SK-N-SH treated with all-trans-retinoic acid at 6 μM for 48 hours (cell line): ENCODE measurements around the gene SMAD6.

ENCODE experiments used
- ATAC-seq: fragments of 200-7000 bp; cut with Tn5 transposase; 3 replicates; pipeline ENCODE4 v1.9.1; 2020; ENCODE audit warnings: mild to moderate bottlenecking, moderate library complexity
- ARNTL ChIP-seq: fragments of 450-650 bp; formaldehyde crosslinking; IDR thresholded peaks from 2 replicates; pipeline ENCODE4 v1.5.0; 2020; ENCODE audit warnings: low read depth, mild to moderate bottlenecking, moderate library complexity, borderline replicate concordance
- BACH2 ChIP-seq: fragments of 250-450 bp; sonication (Bioruptor Pico); IDR thresholded peaks from 2 replicates; pipeline ENCODE4 v1.9.0; 2021; ENCODE audit warnings: mild to moderate bottlenecking, borderline replicate concordance
- CSDC2 ChIP-seq: fragments of 250-450 bp; sonication (Bioruptor Pico); IDR thresholded peaks from 2 replicates; pipeline ENCODE4 v1.5.0; 2020; ENCODE audit warnings: mild to moderate bottlenecking, moderate library complexity
- ESRRG ChIP-seq: fragments of 250-450 bp; sonication (Bioruptor Pico); IDR thresholded peaks from 2 replicates; pipeline ENCODE4 v1.6.1; 2021; ENCODE audit warnings: mild to moderate bottlenecking
- ISL1 ChIP-seq: fragments of 250-450 bp; sonication (Bioruptor Pico); IDR thresholded peaks from 2 replicates; pipeline ENCODE4 v2.1.2; 2022; ENCODE audit warnings: mild to moderate bottlenecking, moderate library complexity
- OSR1 ChIP-seq: fragments of 250-450 bp; sonication (Bioruptor Pico); IDR thresholded peaks from 2 replicates; pipeline ENCODE4 v1.8.0; 2022; ENCODE audit warnings: moderate library complexity, mild to moderate bottlenecking, inconsistent platforms
- PPARA ChIP-seq: fragments of 250-450 bp; sonication (Bioruptor Pico); IDR thresholded peaks from 2 replicates; pipeline ENCODE4 v1.5.0; 2020; ENCODE audit warnings: mild to moderate bottlenecking, borderline replicate concordance
- RARB ChIP-seq: fragments of 250-450 bp; sonication (Bioruptor Pico); IDR thresholded peaks from 2 replicates; pipeline ENCODE4 v1.8.0; 2021; ENCODE audit warnings: mild to moderate bottlenecking, moderate library complexity
- SNAI2 ChIP-seq: fragments of 250-450 bp; sonication (Bioruptor Pico); IDR thresholded peaks from 2 replicates; pipeline ENCODE4 v1.5.0; 2020; ENCODE audit warnings: mild to moderate bottlenecking, moderate library complexity
- TCF4 ChIP-seq: fragments of 250-450 bp; sonication (Bioruptor Pico); IDR thresholded peaks from 2 replicates; pipeline ENCODE4 v1.8.0; 2021; ENCODE audit warnings: mild to moderate bottlenecking, moderate library complexity, borderline replicate concordance
- TOX ChIP-seq: fragments of 250-450 bp; sonication (Bioruptor Pico); IDR thresholded peaks from 2 replicates; pipeline ENCODE4 v1.8.0; 2021; ENCODE audit warnings: mild to moderate bottlenecking, moderate library complexity, borderline replicate concordance
- ZC3H10 ChIP-seq: fragments of 250-450 bp; sonication (Bioruptor Pico); IDR thresholded peaks from 2 replicates; pipeline ENCODE4 v1.5.1; 2021; ENCODE audit warnings: mild to moderate bottlenecking, moderate library complexity
- ZFP3 ChIP-seq: fragments of 250-450 bp; sonication (Bioruptor Pico); IDR thresholded peaks from 2 replicates; pipeline ENCODE4 v1.5.0; 2020; ENCODE audit warnings: mild to moderate bottlenecking, moderate library complexity
- ZFP30 ChIP-seq: fragments of 450-650 bp; formaldehyde crosslinking; IDR thresholded peaks from 2 replicates; pipeline ENCODE4 v1.5.0; 2022; ENCODE audit warnings: mild to moderate bottlenecking, moderate library complexity
- ZNF565 ChIP-seq: fragments of 450-650 bp; formaldehyde crosslinking; conservative IDR thresholded peaks from 2 replicates; pipeline ENCODE4 v1.5.0; 2020; ENCODE audit warnings: low read depth, mild to moderate bottlenecking, moderate library complexity
- ZNF70 ChIP-seq: fragments of 450-650 bp; formaldehyde crosslinking; IDR thresholded peaks from 2 replicates; pipeline ENCODE4 v1.5.0; 2020; ENCODE audit warnings: mild to moderate bottlenecking, moderate library complexity
- ZNF8 ChIP-seq: fragments of 450-650 bp; formaldehyde crosslinking; IDR thresholded peaks from 2 replicates; pipeline ENCODE4 v1.5.0; 2020; ENCODE audit warnings: mild to moderate bottlenecking, moderate library complexity
- TF ChIP-seq, protein P1 (sequence below): fragments of 250-450 bp; sonication (Bioruptor Pico); IDR thresholded peaks from 2 replicates; pipeline ENCODE4 v1.8.0; 2021; ENCODE audit warnings: low read depth, mild to moderate bottlenecking, moderate library complexity, borderline replicate concordance
- TF ChIP-seq, protein P2 (sequence below): fragments of 250-450 bp; sonication (Bioruptor Pico); IDR thresholded peaks from 2 replicates; pipeline ENCODE4 v1.5.1; 2020; ENCODE audit warnings: low read depth, mild to moderate bottlenecking, moderate library complexity
- TF ChIP-seq, protein P3 (sequence below): fragments of 250-450 bp; sonication (Bioruptor Pico); IDR thresholded peaks from 2 replicates; pipeline ENCODE4 v1.5.1; 2021; ENCODE audit warnings: mild to moderate bottlenecking, moderate library complexity
- TF ChIP-seq, protein P4 (sequence below): fragments of 250-450 bp; sonication (Bioruptor Pico); IDR thresholded peaks from 2 replicates; pipeline ENCODE4 v1.5.0; 2020; ENCODE audit warnings: mild to moderate bottlenecking, moderate library complexity
- TF ChIP-seq, protein P5 (sequence below): fragments of 250-450 bp; sonication (Bioruptor Pico); IDR thresholded peaks from 2 replicates; pipeline ENCODE4 v1.8.0; 2020; ENCODE audit warnings: mild to moderate bottlenecking, moderate library complexity, borderline replicate concordance

The SMAD6 gene

DNA sequence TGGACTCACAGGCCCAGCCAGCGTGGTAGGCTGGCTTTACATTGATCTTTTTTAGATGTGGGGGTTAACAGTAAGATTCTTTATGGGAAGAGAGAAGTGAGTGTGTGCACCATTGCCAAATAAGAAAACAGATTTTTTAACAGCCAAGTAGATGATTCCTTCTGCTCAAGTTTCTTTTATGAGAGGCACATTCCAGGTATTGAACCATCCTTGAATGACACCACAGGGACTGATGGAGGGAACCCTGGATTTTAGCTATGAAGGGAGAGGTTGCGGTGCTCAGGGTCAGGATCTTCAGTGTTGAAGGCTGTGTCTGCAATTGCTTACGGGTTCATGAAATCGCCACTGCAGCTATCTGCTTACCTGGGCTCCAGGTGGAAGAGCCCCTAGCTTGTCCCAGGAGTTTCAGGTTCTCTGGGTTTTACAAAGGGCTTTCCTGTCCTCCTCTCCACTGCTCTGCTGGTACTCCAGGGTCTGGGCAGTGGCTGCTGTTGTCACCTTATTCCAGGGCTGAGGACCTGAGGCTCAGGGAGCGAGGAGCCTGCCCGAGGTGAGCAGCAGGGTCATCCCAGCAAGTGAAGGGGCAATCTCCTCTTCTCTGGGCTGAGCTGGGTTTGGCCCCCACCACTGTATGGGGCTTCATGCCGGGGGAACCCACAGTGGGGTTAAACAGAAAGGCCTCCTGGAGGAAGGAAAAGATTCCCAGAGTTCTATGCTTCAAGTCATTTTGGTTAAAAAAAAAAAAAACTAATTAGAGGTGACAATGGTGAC, 53.4 kb downstream of the SMAD6 start:
- no peak for ATAC-seq
- TF ChIP-seq ISL1 (CRISPR knock-in tag) (no peak), PPARA (CRISPR knock-in tag) (no peak), ZNF565 (no peak), BACH2 (CRISPR knock-in tag) (no peak), ZC3H10 (CRISPR knock-in tag) (no peak), CSDC2 (CRISPR knock-in tag) (no peak), SNAI2 (CRISPR knock-in tag) (no peak), ESRRG (CRISPR knock-in tag) (no peak), TCF4 (CRISPR knock-in tag) (no peak), RARB (CRISPR knock-in tag) (no peak), ZNF70 (CRISPR knock-in tag) (no peak), ARNTL (no peak)
- TF ChIP-seq, protein P1, sequence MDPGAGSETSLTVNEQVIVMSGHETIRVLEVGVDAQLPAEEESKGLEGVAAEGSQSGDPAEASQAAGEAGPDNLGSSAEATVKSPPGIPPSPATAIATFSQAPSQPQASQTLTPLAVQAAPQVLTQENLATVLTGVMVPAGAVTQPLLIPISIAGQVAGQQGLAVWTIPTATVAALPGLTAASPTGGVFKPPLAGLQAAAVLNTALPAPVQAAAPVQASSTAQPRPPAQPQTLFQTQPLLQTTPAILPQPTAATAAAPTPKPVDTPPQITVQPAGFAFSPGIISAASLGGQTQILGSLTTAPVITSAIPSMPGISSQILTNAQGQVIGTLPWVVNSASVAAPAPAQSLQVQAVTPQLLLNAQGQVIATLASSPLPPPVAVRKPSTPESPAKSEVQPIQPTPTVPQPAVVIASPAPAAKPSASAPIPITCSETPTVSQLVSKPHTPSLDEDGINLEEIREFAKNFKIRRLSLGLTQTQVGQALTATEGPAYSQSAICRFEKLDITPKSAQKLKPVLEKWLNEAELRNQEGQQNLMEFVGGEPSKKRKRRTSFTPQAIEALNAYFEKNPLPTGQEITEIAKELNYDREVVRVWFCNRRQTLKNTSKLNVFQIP, result no peak
- TF ChIP-seq, protein P2, sequence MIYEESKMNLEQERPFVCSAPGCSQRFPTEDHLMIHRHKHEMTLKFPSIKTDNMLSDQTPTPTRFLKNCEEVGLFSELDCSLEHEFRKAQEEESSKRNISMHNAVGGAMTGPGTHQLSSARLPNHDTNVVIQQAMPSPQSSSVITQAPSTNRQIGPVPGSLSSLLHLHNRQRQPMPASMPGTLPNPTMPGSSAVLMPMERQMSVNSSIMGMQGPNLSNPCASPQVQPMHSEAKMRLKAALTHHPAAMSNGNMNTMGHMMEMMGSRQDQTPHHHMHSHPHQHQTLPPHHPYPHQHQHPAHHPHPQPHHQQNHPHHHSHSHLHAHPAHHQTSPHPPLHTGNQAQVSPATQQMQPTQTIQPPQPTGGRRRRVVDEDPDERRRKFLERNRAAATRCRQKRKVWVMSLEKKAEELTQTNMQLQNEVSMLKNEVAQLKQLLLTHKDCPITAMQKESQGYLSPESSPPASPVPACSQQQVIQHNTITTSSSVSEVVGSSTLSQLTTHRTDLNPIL (CRISPR knock-in tag), result no peak

DNA sequence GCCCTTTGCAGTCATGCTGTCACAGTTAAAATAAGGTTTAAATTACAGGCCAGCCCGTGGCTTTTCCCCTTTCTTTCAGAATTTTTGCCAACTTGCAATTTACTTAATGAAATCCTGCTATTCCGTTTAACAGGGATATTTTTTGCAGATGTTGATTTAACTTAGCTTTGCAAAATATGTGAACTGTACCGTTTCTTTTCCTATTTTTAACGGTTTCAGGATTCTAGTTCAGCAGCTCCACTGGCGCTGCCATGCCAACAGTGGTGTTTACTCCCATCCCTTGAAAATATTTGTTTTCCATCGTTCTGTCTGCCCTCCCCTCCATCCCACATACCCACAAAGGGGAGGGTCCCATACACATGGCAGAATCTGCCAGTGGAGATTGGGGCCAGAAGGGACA, 54.3 kb downstream of the SMAD6 start:
- no peak for ATAC-seq
- TF ChIP-seq, protein P3, sequence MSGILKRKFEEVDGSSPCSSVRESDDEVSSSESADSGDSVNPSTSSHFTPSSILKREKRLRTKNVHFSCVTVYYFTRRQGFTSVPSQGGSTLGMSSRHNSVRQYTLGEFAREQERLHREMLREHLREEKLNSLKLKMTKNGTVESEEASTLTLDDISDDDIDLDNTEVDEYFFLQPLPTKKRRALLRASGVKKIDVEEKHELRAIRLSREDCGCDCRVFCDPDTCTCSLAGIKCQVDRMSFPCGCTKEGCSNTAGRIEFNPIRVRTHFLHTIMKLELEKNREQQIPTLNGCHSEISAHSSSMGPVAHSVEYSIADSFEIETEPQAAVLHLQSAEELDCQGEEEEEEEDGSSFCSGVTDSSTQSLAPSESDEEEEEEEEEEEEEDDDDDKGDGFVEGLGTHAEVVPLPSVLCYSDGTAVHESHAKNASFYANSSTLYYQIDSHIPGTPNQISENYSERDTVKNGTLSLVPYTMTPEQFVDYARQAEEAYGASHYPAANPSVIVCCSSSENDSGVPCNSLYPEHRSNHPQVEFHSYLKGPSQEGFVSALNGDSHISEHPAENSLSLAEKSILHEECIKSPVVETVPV (CRISPR knock-in tag), result no peak
- TF ChIP-seq TOX (CRISPR knock-in tag), result no peak
- TF ChIP-seq ESRRG (CRISPR knock-in tag), result no peak
- TF ChIP-seq, protein P2 (CRISPR knock-in tag), result no peak
- TF ChIP-seq, protein P4, sequence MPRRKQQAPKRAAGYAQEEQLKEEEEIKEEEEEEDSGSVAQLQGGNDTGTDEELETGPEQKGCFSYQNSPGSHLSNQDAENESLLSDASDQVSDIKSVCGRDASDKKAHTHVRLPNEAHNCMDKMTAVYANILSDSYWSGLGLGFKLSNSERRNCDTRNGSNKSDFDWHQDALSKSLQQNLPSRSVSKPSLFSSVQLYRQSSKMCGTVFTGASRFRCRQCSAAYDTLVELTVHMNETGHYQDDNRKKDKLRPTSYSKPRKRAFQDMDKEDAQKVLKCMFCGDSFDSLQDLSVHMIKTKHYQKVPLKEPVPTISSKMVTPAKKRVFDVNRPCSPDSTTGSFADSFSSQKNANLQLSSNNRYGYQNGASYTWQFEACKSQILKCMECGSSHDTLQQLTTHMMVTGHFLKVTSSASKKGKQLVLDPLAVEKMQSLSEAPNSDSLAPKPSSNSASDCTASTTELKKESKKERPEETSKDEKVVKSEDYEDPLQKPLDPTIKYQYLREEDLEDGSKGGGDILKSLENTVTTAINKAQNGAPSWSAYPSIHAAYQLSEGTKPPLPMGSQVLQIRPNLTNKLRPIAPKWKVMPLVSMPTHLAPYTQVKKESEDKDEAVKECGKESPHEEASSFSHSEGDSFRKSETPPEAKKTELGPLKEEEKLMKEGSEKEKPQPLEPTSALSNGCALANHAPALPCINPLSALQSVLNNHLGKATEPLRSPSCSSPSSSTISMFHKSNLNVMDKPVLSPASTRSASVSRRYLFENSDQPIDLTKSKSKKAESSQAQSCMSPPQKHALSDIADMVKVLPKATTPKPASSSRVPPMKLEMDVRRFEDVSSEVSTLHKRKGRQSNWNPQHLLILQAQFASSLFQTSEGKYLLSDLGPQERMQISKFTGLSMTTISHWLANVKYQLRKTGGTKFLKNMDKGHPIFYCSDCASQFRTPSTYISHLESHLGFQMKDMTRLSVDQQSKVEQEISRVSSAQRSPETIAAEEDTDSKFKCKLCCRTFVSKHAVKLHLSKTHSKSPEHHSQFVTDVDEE (CRISPR knock-in tag), result no peak
- no peak for TF ChIP-seq ISL1 (CRISPR knock-in tag)
- TF ChIP-seq ZFP30 (CRISPR knock-in tag), result no peak
- no peak for TF ChIP-seq ZNF70 (CRISPR knock-in tag)
- no peak for TF ChIP-seq CSDC2 (CRISPR knock-in tag)
- no peak for TF ChIP-seq ZNF565
- no peak for TF ChIP-seq ZC3H10 (CRISPR knock-in tag)
- TF ChIP-seq, protein P1, result no peak
- TF ChIP-seq, protein P5, sequence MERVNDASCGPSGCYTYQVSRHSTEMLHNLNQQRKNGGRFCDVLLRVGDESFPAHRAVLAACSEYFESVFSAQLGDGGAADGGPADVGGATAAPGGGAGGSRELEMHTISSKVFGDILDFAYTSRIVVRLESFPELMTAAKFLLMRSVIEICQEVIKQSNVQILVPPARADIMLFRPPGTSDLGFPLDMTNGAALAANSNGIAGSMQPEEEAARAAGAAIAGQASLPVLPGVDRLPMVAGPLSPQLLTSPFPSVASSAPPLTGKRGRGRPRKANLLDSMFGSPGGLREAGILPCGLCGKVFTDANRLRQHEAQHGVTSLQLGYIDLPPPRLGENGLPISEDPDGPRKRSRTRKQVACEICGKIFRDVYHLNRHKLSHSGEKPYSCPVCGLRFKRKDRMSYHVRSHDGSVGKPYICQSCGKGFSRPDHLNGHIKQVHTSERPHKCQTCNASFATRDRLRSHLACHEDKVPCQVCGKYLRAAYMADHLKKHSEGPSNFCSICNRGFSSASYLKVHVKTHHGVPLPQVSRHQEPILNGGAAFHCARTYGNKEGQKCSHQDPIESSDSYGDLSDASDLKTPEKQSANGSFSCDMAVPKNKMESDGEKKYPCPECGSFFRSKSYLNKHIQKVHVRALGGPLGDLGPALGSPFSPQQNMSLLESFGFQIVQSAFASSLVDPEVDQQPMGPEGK (CRISPR knock-in tag), result no peak
- no peak for TF ChIP-seq ZFP3 (CRISPR knock-in tag)
- TF ChIP-seq OSR1 (CRISPR knock-in tag), result no peak
- no peak for TF ChIP-seq RARB (CRISPR knock-in tag)
- TF ChIP-seq ZNF8 (CRISPR knock-in tag), result no peak
- TF ChIP-seq SNAI2 (CRISPR knock-in tag), result no peak
- TF ChIP-seq PPARA (CRISPR knock-in tag), result no peak
- TF ChIP-seq, all 23 proteins: peak for 0
